Right cardiac atrium (tissue), 5 donors: ENCODE measurements around the gene RCOR3. TPM values are rescaled to one million over a fixed set of nuclear protein-coding genes. Genes with fewer than 3 reads are reported as not detected.

Source experiments
- ATAC-seq, 2 donors: fragments of 200-7000 bp; cut with Tn5 transposase; one replicate each; pipeline versions ENCODE4 v1.8.0 to v1.9.1; 2020; ENCODE audit warnings: moderate library complexity in 2 of 2, mild to moderate bottlenecking in 1 of 2
- DNase-seq, 3 donors: peaks; one replicate each; pipeline ENCODE4 v3.0.0-alpha.2; 2020
- H3K27ac ChIP-seq: one replicate; pipeline ENCODE4 v1.5.1; 2013; ENCODE audit warnings: mild to moderate bottlenecking, low read length, control low read depth, moderate library complexity
- H3K27me3 ChIP-seq: one replicate; pipeline ENCODE4 v1.6.1; 2013; ENCODE audit not compliant: control insufficient read depth, insufficient read depth
- H3K4me1 ChIP-seq: one replicate; pipeline ENCODE4 v1.6.1; 2013; ENCODE audit warnings: low read length; ENCODE audit not compliant: control insufficient read depth, insufficient read depth
- H3K4me3 ChIP-seq: one replicate; pipeline ENCODE4 v1.5.1; 2013; ENCODE audit warnings: low read length, control low read depth
- H3K9me3 ChIP-seq: one replicate; pipeline ENCODE4 v1.6.1; 2013; ENCODE audit warnings: low read length; ENCODE audit not compliant: control insufficient read depth
- WGBS: extraction: QIAGEN DNeasy Blood & Tissue Kit; methylation state at CpG from one replicate; pipeline ENCODE4 v1.1.7; 2013; 5-methylcytosine and 5-hydroxymethylcytosine counted together
- intact Hi-C, 4 donors: fragments of 100-400 bp; cut with DNase I; formaldehyde crosslinking; loops; one replicate each; pipeline versions ENCODE4 v1.11.0 to v1.14.0; 2022 to 2023
- polyA plus RNA-seq: library from polyadenylated mRNA; stranded (reverse); fragments of 200-250 nt; gene quantifications from one replicate; pipeline ENCODE4 v1.2.3, GENCODE V29; 2013
- total RNA-seq, 4 donors: library from RNA; stranded (reverse); fragmentation: NEBNext Ultra II Directional; extraction: Animal tissue kit (Norgen Biotek cat#: 25700); gene quantifications; one replicate each; pipeline ENCODE4 v1.2.1, GENCODE V29; 2021
- donor health status: healthy with polysubstance abuse.
- donor health status: DM: no; HTN: yes; CAD: no.
- donor health status: DM: no; HTN: no; CAD: no.
- donor health status: DM: no; HTN: yes; CAD: no; lungs with severe emphysema.
- donor health status: DM: yes; HTN: yes; CAD: no.

RCOR3 gene
- total and polyA plus RNA-seq, 5 donors = 21.9 to 49.0 (median 43.2) TPM

DNA sequence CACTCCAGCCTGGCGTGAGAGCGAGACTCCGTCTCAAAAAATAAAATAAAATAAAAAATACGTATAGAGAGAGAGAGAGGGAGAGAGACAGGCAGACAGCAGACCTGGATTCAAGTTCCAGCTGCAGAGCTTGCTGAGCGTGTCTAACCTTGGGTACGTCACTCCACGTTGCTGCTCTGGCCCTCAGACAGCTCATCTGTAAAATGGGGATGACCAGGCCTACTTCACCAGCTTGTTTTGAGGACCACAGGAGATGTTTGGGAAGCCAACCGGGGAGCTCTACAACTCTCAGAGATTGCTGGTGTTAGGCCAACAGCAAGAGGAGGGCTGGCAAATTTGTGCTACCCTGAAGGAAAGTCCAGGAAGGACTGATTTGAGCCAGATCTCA is 67.0 kb downstream of the RCOR3 start:
- peak overlapping the region; percentile 97 for H3K4me3 ChIP-seq
- ATAC-seq (no peak), DNase-seq (no peak)
- peak overlapping the region; percentile 6 for H3K27ac ChIP-seq
- WGBS = 86% methylated on average over 8 of the region's 8 CpGs
- H3K9me3 ChIP-seq = no peaks in the 10 kb centered on the region
- H3K27me3 ChIP-seq = no peaks in the 10 kb centered on the region
- peaks cover 3% of the 10 kb centered on the region for H3K4me1 ChIP-seq
- intact Hi-C loops = loop anchor here in 3 of 4 donors (10.0 kb wide), 3 partner anchors 49 to 189 kb away; no protein-coding TSS in a partner anchor

GRCh38 chr1:211326528-211327345 is 67.6 kb downstream of the RCOR3 start, which contains the start of gene TRAF5:
TSS of gene TRAF5 (plus strand) at chr1:211326833. CDS start at chr1:211353240, 26,407 bp downstream.
- H3K4me3 ChIP-seq = peak within 1 kb of the TSS; percentile 97
- DNase-seq (peak; percentile 51 to 84 (median 84)), ATAC-seq (peak; percentile 76 to 79)
- H3K9me3 ChIP-seq = no peaks in the 10 kb centered on the region
- H3K27ac ChIP-seq = peak within 1 kb of the TSS; percentile 6
- WGBS = 1% methylated on average over 91 of the region's 91 CpGs
- no peaks in the 10 kb centered on the region for H3K27me3 ChIP-seq
- intact Hi-C loops = loop anchor here in 3 of 4 donors (10.0 kb wide), 3 partner anchors 48 to 188 kb away; no protein-coding TSS in a partner anchor
- H3K4me1 ChIP-seq = peaks cover 3% of the 10 kb centered on the region

- intact Hi-C loops = loop anchor here in 3 of 4 donors (10.0 kb wide), 3 partner anchors 47 to 187 kb away; no protein-coding TSS in a partner anchor
- H3K9me3 ChIP-seq = no peaks in the 10 kb centered on the region
- DNase-seq (peak in 2 of 3 donors; percentile 60 to 66), ATAC-seq (peak; percentile 34 to 41)
- H3K27ac ChIP-seq = peak overlapping the region; percentile 5
- peak overlapping the region; percentile 97 for H3K4me3 ChIP-seq
- H3K27me3 ChIP-seq = no peaks in the 10 kb centered on the region
- 13% methylated on average over 16 of the region's 16 CpGs for WGBS
- peaks cover 5% of the 10 kb centered on the region for H3K4me1 ChIP-seq
Observed at GRCh38 chr1:211327346-211327921, 68.3 kb downstream of the RCOR3 start.

DNA sequence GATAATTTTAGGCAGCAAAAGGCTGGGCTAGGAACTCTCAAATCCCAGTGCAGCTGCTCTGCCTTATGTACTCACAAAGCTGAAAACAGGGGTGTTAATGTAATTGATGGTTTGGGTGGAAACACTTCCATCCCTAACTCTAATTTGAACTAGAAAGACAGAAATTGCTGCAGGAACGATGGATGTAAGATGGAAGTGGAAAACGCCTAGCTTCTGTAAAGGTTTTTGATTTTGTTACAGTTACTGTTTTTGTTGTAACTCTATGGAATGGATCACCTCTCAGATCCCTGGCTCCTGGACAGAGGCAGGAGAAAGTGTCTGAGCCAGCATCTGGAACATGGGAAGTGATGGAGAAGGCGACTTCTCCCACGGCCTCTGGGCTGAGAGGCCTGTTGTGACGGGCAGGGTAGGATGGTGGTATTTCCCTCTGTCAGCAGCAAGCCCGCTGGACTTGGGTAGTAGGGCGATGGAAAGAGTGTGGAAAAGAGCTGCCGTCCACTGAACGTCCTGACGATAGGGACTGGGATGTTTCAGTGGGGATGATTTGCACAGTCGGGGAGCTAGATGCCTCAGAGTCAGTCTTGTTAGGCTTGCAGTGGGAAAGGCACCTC is 69.0 kb downstream of the RCOR3 start:
- Histone ChIP-seq H3K27me3 (no peaks in the 10 kb centered on the region), H3K4me1 (peaks cover 5% of the 10 kb centered on the region), H3K9me3 (no peaks in the 10 kb centered on the region), H3K4me3 (no peak overlapping the region), H3K27ac (no peak overlapping the region)
- WGBS = 87% methylated on average over 11 of the region's 11 CpGs
- no peak for DNase-seq
- no peak for ATAC-seq
- intact Hi-C loops = loop anchor here in 3 of 4 donors (10.0 kb wide), 3 partner anchors 47 to 187 kb away; no protein-coding TSS in a partner anchor

GRCh38 chr1:211328866-211329475 is 69.8 kb downstream of the RCOR3 start:
- Histone ChIP-seq H3K4me1 (peaks cover 5% of the 10 kb centered on the region), H3K9me3 (no peaks in the 10 kb centered on the region), H3K27me3 (no peaks in the 10 kb centered on the region), H3K27ac (no peak overlapping the region), H3K4me3 (no peak overlapping the region)
- intact Hi-C loops = loop anchor here in 3 of 4 donors (10.0 kb wide), 3 partner anchors 46 to 186 kb away; no protein-coding TSS in a partner anchor
- no peak for DNase-seq
- 82% methylated on average over 6 of the region's 6 CpGs for WGBS
- no peak for ATAC-seq

GRCh38 chr1:211329764-211330201 is 70.6 kb downstream of the RCOR3 start:
- Histone ChIP-seq H3K4me1 (peaks cover 5% of the 10 kb centered on the region), H3K27me3 (no peaks in the 10 kb centered on the region), H3K9me3 (no peaks in the 10 kb centered on the region), H3K4me3 (no peak overlapping the region), H3K27ac (no peak overlapping the region)
- ATAC-seq (no peak), DNase-seq (no peak)
- 87% methylated on average over 4 of the region's 4 CpGs for WGBS
- intact Hi-C loops = loop anchor here in 3 of 4 donors (10.0 kb wide), 3 partner anchors 45 to 185 kb away; no protein-coding TSS in a partner anchor

DNA sequence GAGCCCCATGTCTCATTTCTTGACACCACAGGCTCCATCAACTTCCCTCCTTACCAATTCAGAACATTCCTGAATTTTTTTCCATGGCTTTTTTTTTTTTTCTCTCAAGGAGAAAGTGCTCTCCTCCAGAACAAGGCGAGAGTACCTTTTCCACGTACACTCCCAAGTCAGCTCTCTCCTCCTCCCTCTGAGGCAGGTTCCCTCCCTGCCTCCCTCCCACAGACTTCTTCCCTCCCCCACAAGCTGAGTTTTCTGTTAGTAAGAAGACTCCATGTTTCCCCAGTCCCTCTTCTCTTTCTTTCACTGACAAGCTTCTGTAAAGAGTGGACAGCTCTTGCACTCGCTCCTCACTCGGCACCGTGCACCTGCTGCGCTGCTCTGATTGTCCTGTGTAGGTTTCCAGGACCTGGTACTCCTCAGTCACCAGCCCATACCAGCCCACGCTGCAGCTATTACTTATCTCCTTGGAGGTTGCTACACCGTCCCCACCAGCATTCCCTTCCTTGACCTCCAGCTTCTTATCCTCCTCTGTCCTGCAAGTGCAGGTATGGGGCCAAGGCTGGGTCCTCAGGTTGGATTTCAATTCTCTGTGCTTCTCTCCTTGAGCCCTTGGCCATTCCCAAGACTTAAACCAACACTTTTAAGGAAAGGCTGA is 71.2 kb downstream of the RCOR3 start:
- no peak overlapping the region for H3K27ac ChIP-seq
- no peak overlapping the region for H3K4me3 ChIP-seq
- no peaks in the 10 kb centered on the region for H3K27me3 ChIP-seq
- H3K9me3 ChIP-seq = no peaks in the 10 kb centered on the region
- ATAC-seq (no peak), DNase-seq (no peak)
- peaks cover 5% of the 10 kb centered on the region for H3K4me1 ChIP-seq
- 93% methylated on average over 8 of the region's 8 CpGs for WGBS
- intact Hi-C loops = no loop called here

GRCh38 chr1:211331011-211331709 is 72.0 kb downstream of the RCOR3 start:
- no peaks in the 10 kb centered on the region for H3K27me3 ChIP-seq
- intact Hi-C loops = no loop called here
- no peak for ATAC-seq
- no peak for DNase-seq
- H3K4me1 ChIP-seq = peaks cover 4% of the 10 kb centered on the region
- WGBS = 95% methylated on average over 3 of the region's 3 CpGs
- no peaks in the 10 kb centered on the region for H3K9me3 ChIP-seq
- H3K4me3 ChIP-seq = no peak overlapping the region
- no peak overlapping the region for H3K27ac ChIP-seq

DNA sequence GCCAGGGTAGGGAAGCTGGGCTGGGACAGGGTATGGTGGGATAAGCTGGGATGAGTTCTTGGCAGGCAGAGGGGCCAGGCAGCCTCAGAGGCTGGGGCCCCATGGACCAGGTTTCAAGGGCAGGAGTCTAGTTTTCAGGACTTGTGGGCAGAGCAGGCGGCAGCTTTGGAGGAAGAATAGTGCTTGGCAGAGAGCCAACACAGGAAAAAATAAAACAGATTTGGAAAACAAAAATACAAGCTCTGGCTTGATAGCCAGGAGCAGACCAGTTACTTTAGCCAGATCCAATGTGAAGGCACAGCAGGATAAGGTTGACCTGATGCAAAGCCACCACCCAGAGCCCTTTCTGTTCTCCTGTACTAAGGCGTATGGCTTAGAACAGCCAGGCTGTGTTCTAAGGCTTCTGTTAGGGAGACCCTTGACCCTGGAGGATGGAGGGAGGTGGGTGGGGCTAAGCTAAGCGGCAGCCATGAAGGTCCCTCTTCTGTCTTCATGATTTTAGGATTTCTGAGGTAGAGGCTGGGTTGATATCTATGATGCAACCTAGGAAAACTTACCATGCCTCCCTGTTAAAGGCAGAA is 73.0 kb downstream of the RCOR3 start:
- intact Hi-C loops = no loop called here
- peaks cover 2% of the 10 kb centered on the region for H3K4me1 ChIP-seq

More for the DNA sequence above, 73.0 kb downstream of the RCOR3 start:
- Histone ChIP-seq H3K27ac (no peak overlapping the region), H3K9me3 (no peaks in the 10 kb centered on the region), H3K27me3 (no peaks in the 10 kb centered on the region), H3K4me3 (no peak overlapping the region)
- WGBS = 63% methylated on average over 3 of the region's 3 CpGs
- DNase-seq = no peak
- no peak for ATAC-seq
